C4-2B (cell line): Measurements from ENCODE around the gene GSG1L2.

Experiments
- H3K27ac ChIP-seq: fragments of 450-650 bp; 2 replicates; pipeline ENCODE4 v1.5.1; 2017
- ZFX ChIP-seq: fragments of 450-650 bp; IDR thresholded peaks from 2 replicates; pipeline ENCODE4 v1.6.1; 2017
- TF ChIP-seq, protein P1 (sequence below): fragments of 450-650 bp; conservative IDR thresholded peaks from 2 replicates; pipeline ENCODE4 v1.5.1; 2017; ENCODE audit warnings: mild to moderate bottlenecking

The GSG1L2 gene

GRCh38 chr17:9776911-9777310 lies 45.0 kb downstream of the GSG1L2 start:
- TF ChIP-seq, protein P1, sequence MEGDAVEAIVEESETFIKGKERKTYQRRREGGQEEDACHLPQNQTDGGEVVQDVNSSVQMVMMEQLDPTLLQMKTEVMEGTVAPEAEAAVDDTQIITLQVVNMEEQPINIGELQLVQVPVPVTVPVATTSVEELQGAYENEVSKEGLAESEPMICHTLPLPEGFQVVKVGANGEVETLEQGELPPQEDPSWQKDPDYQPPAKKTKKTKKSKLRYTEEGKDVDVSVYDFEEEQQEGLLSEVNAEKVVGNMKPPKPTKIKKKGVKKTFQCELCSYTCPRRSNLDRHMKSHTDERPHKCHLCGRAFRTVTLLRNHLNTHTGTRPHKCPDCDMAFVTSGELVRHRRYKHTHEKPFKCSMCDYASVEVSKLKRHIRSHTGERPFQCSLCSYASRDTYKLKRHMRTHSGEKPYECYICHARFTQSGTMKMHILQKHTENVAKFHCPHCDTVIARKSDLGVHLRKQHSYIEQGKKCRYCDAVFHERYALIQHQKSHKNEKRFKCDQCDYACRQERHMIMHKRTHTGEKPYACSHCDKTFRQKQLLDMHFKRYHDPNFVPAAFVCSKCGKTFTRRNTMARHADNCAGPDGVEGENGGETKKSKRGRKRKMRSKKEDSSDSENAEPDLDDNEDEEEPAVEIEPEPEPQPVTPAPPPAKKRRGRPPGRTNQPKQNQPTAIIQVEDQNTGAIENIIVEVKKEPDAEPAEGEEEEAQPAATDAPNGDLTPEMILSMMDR: no peak
- TF ChIP-seq ZFX: no peak
- no peak overlapping the region for H3K27ac ChIP-seq

GRCh38 chr17:9772658-9773057 lies 49.2 kb downstream of the GSG1L2 start:
- TF ChIP-seq ZFX: no peak
- TF ChIP-seq, protein P1: no peak
- no peak overlapping the region for H3K27ac ChIP-seq

DNA sequence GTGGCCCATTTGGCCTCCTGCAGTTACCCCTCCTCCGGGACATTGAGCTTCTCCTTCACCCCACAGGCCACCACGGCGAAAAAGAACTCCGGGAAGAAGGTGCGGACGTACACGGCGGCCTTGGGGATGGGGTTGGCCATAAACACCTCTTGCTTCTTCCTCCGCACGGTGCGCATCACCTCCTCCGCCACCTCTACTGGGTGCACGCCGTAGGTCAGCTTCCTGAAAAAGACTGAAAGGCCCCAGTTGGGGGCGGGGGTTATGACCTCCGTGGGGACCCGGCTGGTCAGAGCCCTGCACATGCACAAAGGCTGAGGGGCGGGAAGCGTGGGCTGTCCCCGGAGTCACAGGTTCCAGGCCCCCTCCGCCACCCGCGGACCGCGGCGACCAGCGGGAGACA lies 50.4 kb downstream of the GSG1L2 start:
- H3K27ac ChIP-seq: no peak overlapping the region
- TF ChIP-seq, protein P1: no peak
- no peak for TF ChIP-seq ZFX

GRCh38 chr17:9769036-9769695 lies 52.7 kb downstream of the GSG1L2 start:
- no peak overlapping the region for H3K27ac ChIP-seq
- TF ChIP-seq, protein P1: no peak
- TF ChIP-seq ZFX: no peak

- TF ChIP-seq, protein P1: peak; percentile 75
- no peak for TF ChIP-seq ZFX
- H3K27ac ChIP-seq: no peak overlapping the region
Measured at GRCh38 chr17:9768381-9768934, 53.4 kb downstream of the GSG1L2 start.

DNA sequence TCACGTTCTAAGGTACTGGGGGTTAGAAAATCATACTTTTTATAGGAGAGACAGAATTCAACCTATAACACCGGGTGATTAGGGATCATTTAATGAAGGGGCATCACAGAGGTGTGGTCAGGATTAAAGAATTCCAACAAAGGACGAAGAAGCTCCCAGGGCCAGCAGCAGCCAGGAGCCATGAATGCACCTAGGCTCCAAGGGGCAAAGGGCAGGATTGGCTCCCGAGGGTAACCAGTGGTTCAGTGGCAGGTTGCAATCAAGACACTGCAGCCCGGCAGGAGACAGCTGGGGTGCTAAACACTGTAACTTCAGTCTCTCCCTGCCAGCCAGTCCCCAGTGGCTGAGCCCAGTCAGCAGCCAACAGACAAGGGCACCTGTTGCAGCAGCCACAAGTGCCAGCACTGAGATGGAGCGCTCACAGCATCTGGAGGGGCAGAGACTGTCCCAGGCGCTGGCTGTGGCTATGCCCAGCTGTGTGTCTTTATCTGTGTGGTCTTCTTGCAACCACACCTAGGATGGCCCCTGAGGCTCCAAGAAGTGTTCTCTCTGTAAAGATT lies 54.4 kb downstream of the GSG1L2 start:
- TF ChIP-seq, protein P1: no peak
- TF ChIP-seq ZFX: no peak
- no peak overlapping the region for H3K27ac ChIP-seq

- no peak overlapping the region for H3K27ac ChIP-seq
Measured at GRCh38 chr17:9766970-9767369, 54.9 kb downstream of the GSG1L2 start.

More at GRCh38 chr17:9766970-9767369, 54.9 kb downstream of the GSG1L2 start:
- TF ChIP-seq, protein P1: no peak
- no peak for TF ChIP-seq ZFX
